SW480 (cell line): Measurements from ENCODE around the gene CSRP1.
"Not testable (repeated sequence)": the region's sequence is repeated elsewhere in the genome, so short reads cannot be mapped to it uniquely, and the experiment has no call there.

Experiments used
- DNase-seq: peaks from one replicate; pipeline ENCODE4 v3.0.0-alpha.2; 2016; ENCODE audit warnings: low spot score

CSRP1 gene

GRCh38 chr1:201506557-201507359 is at the start of gene CSRP1:
CSRP1 (minus strand) TSS chr1:201507123; CDS start chr1:201496303, 10,820 bp downstream.
- peak; percentile 78 for DNase-seq

- no peak for DNase-seq
Measured at GRCh38 chr1:201555593-201555945, 48.6 kb upstream of the CSRP1 start.

GRCh38 chr1:201554789-201555592 is 48.1 kb upstream of the CSRP1 start:
- DNase-seq, result no peak

- no peak for DNase-seq
Measured at GRCh38 chr1:201554190-201554600, 47.3 kb upstream of the CSRP1 start.

- no peak for DNase-seq
Measured at GRCh38 chr1:201553496-201554189, 46.7 kb upstream of the CSRP1 start.

- peak; percentile 62 for DNase-seq
Measured at GRCh38 chr1:201552941-201553351, 46.0 kb upstream of the CSRP1 start.

- peak; percentile 96 for DNase-seq
Measured at GRCh38 chr1:201551877-201552731, 45.2 kb upstream of the CSRP1 start.

- DNase-seq, result no peak
Measured at GRCh38 chr1:201551096-201551495, 44.2 kb upstream of the CSRP1 start.

GRCh38 chr1:201549522-201549921 is 42.6 kb upstream of the CSRP1 start:
- DNase-seq, result not testable (repeated sequence)

GRCh38 chr1:201545851-201546492 is 39.0 kb upstream of the CSRP1 start:
- DNase-seq, result peak; percentile 45

GRCh38 chr1:201544710-201545109 is 37.8 kb upstream of the CSRP1 start:
- no peak for DNase-seq

- DNase-seq, result no peak
Measured at GRCh38 chr1:201543871-201544642, 37.1 kb upstream of the CSRP1 start.

- no peak for DNase-seq
Measured at GRCh38 chr1:201542309-201543035, 35.5 kb upstream of the CSRP1 start.

GRCh38 chr1:201540846-201541735 is 34.2 kb upstream of the CSRP1 start:
- no peak for DNase-seq

GRCh38 chr1:201539561-201540431 is 32.9 kb upstream of the CSRP1 start:
- DNase-seq, result peak; percentile 72

GRCh38 chr1:201538612-201539551 is 32.0 kb upstream of the CSRP1 start, which contains the start of gene NAV1:
NAV1 (plus strand) TSS chr1:201539127; CDS start chr1:201622885, 83,758 bp downstream.
- DNase-seq, result peak; percentile 77
